HG02884 (cell line): ENCODE results near the gene SLC8A1.

Experiments used
- ATAC-seq: cut with Tn5 transposase; IDR thresholded peaks from one replicate; pipeline ENCODE4 v1.9.1; 2021; ENCODE audit warnings: mild to moderate bottlenecking, moderate library complexity; ENCODE audit not compliant: unreplicated experiment

The SLC8A1 gene

DNA sequence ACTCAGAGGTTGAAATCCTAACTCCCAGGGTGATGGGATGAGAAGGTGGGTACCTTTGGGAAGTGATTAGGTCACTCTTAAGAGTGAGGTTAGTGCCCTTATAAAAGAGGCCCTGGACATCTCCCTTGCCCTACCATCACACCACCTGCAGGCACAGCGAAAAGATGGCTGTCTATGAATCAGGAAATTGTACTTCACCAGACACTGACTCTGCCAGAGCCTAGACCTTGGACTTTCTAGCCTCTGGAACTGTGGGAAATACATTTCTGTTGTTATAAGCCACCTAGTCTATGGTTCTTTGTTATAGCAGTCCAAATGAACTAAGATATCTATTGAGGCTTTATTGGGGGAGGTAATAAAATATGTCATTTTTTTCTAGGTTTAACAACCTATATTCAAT, 203.6 kb downstream of the SLC8A1 start:
- no peak for ATAC-seq

GRCh38 chr2:40244675-40245074, 207.2 kb downstream of the SLC8A1 start:
- ATAC-seq: peak; percentile 94

DNA sequence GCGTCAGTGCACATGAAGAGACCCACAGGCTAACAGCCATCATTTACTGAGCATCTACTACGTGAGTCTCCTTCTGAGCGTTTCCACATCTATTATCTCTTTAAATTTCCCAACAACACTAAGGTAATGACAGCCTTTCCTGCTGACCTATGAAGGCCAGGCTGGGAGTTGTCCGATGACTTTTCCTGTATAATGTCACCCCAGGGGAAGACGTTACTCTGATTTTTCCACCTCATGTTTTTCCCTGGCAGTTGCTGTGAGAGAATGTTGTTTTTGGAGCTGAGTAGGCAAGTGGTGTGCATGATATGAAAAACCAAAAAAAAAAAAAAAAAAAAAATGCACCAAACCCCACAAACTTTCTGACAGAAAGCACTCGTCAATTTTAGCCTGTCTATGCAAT, 207.6 kb downstream of the SLC8A1 start:
- no peak for ATAC-seq

DNA sequence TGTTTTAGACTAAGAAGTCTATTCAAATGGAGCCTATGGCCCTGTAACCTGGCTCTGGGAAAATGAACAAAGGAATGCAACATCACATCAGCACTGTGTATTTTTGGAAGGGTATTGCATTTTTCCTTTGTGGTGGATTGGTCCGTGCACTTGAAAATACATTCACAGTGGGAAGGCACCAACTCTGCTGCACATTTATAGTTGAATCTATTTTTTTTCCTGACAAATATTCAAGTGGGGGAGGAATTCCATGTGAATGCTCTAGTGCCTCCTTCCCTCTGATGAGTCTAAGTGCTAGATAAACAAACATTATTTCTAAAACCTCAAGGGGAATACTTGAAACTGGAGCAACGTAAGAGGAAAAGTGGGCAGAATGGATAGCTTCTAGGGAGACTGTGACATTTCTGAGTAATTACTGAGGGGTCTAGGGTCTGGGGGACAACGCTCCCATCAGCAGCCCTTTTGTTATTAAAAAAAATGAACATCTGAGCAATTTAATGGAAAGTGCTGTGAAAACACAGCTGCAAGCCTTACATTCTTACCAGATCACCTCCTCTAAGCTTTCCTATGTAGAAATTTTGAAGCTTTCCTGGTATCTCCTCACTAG, 208.2 kb downstream of the SLC8A1 start:
- no peak for ATAC-seq

- no peak for ATAC-seq
Measured at GRCh38 chr2:40242315-40242714, 209.6 kb downstream of the SLC8A1 start.

GRCh38 chr2:40240070-40240469, 211.8 kb downstream of the SLC8A1 start:
- ATAC-seq: no peak

- ATAC-seq: no peak
Measured at GRCh38 chr2:40230707-40231432, 221.0 kb downstream of the SLC8A1 start.

DNA sequence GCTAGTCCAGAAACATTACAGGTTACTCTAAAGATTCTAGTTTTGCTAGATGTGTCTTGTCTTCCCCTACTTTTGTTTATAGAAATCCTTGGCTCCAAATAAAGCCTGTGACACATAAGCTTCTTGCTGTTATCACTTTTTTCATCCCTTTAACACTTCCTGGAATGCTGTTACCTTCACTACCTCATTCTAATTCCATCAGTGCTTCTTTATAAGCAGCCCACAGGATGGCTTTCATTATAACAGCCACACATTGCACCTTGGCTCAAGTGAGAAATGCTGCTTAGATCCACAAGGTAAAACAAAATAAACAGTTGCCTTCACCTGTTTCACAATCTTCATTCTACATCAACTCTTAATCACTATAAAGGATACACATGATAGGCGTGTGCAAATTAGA, 221.7 kb downstream of the SLC8A1 start:
- ATAC-seq: no peak

- no peak for ATAC-seq
Measured at GRCh38 chr2:40228310-40228709, 223.6 kb downstream of the SLC8A1 start.

GRCh38 chr2:40227210-40227609, 224.7 kb downstream of the SLC8A1 start:
- no peak for ATAC-seq

GRCh38 chr2:40226637-40227036, 225.3 kb downstream of the SLC8A1 start:
- ATAC-seq: no peak

- no peak for ATAC-seq
Measured at GRCh38 chr2:40225670-40226210, 226.2 kb downstream of the SLC8A1 start.

DNA sequence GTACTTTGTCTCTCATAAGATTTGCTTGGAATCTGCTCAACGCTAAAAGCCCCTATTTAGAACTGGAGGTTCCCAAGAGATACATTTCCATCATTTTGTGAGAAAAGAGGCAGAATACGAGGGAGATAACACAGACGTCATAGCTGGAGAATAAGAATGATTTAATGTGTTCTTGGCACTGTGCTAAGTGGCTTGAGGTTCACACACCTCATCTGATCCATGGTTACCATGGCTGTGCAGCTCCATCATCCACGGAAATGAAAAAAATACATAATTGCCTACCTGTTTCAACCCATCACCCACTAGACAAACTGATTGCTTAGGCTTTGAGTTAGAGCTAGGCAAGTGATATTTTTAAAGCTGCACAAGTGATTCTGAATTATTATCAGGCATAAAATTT, 227.6 kb downstream of the SLC8A1 start:
- no peak for ATAC-seq

DNA sequence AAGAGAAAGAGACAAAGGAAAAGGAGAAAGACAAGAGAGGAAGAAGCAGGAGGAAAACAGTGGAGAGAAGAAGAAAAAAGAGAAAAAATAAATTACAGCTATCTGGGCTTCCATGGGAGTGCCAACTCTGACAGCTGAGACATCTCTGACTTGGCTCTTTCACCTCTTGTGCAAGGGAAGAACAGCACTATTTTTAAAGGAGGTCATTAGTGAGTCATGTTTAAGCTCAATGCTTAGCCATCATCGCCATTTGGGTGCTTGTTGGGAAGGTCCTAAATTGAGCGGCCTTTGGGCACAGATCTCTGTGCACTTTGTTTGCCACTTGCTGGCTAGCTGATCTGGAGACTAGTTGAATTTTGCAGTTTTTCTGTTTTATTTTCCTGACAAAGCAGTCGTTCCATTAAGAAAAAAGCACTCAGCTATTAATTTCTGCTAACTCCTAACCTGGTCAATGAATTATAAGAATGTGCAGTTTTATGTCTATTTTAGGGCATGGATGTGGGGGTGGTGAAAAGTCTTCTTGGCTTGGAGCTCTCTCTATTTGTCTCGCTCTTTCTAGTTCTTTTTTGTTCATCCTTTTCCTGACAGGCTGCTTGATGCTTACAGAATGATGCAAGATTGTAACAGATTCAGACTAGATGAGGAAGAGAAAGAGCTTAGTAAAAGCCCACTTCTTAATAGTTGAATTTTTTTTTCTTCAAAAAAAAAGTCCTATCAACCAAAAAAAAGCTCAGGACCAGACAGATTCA, 231.5 kb downstream of the SLC8A1 start:
- ATAC-seq: no peak

GRCh38 chr2:40219141-40219540, 232.7 kb downstream of the SLC8A1 start:
- ATAC-seq: no peak

DNA sequence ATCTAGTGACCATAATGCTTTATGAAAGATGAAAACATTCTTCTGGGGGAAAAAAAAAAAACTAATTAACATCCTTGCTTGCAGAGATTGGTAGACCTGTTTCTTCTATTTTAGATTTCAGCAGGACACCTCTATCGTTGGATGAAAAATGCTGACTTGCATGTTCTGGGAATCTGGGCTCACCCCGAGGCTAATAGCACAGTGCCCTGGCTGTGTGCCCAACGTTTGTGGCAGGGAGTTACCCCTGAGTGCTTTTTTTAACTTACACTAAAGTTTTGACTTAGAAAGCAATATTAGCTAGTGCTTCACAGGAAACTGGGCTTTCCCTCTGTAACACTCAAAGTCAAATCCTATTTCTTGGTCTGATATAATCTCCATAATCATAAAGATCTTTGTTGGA, 233.2 kb downstream of the SLC8A1 start:
- ATAC-seq: peak; percentile 76

DNA sequence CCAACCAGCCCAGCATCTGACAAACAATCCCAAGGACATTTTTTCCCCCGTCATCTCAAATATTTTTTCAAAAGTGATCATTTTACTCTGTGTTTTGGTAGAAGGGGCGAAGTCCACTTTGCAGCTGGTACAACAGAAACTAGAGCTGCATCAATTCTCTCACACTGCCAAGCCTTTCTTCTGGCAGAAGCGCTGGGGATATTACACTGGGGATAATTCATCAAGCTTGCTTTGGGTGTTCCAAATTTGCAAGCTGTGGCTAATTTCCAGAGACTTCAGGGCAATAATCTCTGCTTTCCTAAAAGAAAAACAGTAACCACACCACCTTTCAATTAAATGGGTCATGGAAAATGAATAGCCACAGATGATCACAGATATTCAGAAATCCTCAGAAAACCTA, 238.3 kb downstream of the SLC8A1 start:
- ATAC-seq: no peak

DNA sequence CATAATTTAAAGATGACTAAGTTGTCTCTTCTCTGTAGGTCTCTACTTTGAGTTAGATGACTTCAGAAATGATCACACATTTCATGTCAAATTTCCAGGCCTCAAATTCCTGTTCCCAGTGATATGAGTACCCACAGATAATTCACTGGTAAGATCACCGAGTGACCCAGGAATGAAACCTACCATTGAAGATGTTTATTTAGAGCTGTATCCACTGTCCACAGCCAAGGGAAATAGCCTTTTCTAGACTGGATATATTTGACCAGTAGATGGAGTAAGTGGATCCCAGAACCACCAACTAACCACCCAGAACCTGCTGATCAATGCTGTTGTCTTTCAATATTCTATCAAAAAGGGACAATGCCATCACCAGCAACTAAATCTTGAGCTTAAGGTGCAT, 238.8 kb downstream of the SLC8A1 start:
- ATAC-seq: no peak

DNA sequence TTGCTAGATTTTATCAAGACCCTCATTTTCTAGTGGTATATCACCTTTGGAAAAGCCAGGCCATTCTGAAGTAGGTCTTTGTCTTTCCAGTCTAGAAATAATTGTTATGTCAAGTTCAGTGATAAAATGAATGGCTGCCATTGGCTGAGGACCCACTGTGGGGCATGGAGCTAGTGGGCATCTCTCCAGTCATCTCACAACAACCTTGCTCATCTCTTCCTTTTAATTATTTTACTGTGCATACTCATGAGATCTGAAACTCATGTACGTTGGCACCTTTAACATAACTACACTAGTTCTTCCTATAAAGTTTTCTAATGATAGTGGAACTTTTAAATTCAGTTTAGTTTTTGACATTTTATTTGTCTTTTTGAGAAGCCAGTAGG, 240.9 kb downstream of the SLC8A1 start:
- ATAC-seq: no peak

DNA sequence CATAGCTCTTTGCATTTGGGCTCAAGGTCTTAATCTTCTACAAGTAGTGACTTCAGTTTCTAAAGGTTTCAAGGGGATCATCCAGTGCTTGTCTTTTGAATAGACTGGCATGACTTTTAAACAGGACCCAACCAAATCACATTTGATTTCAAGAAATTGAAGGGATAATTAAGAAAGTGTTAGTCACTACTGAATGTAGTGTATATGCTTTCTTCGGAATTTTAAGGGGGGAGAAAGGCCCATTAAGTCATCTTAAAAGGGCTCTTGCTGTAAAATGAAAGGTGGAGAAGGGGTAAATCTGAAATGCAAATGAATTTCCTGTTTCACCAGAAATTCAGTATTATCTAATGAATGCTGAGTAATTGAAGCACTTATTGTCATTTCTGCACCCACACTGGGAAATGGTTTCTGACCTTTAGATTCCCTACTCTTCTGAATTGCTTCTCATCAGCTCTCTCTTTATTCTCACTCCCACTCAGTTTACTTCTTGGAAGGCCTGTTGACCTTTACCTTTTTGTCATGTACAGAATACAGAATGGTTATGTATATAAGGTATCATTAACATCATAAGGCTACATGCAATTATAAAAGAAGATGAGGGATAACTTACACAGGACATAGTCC, 241.4 kb downstream of the SLC8A1 start:
- ATAC-seq: no peak

DNA sequence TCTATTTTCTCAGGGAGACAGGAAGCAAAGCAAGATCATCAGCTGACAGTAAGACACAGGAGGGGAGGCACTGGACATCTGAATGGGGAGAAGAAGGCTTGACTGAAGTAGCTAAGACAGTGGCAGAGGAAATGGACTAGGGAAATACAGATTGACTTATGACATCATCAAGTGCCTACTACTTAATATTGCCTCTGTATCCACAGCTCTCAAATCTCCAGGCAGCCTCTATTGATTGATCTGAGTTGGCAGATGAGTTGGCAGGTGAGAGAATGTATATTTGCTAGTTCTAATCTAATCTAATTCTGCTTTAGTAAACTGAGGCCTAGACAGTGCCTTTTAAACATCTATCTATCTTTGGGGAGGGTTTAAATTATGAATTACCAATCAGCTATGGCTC, 242.1 kb downstream of the SLC8A1 start:
- no peak for ATAC-seq
